22Rv1 (cell line): ENCODE measurements around the gene PRXL2B.

Experiments
- CTCF ChIP-seq: fragments of 450-650 bp; IDR thresholded peaks from 2 replicates; pipeline ENCODE4 v1.5.1; 2017; ENCODE audit warnings: mild to moderate bottlenecking
- ZFX ChIP-seq: fragments of 450-650 bp; IDR thresholded peaks from 2 replicates; pipeline ENCODE4 v1.6.1; 2017; ENCODE audit warnings: antibody characterized with exemption, borderline replicate concordance

- TF ChIP-seq CTCF: no peak
- no peak for TF ChIP-seq ZFX
Observed at GRCh38 chr1:2603521-2604155, 17.1 kb downstream of the PRXL2B start.
